GM18499 (cell line): ENCODE data around the gene FCAMR.

ENCODE experiments used
- ATAC-seq: cut with Tn5 transposase; IDR thresholded peaks from one replicate; pipeline ENCODE4 v1.9.1; 2021; ENCODE audit warnings: moderate number of reproducible peaks; ENCODE audit not compliant: insufficient read depth, unreplicated experiment

The FCAMR gene

GRCh38 chr1:206962272-206962671 lies 8.0 kb downstream of the FCAMR start:
- ATAC-seq, result no peak

DNA sequence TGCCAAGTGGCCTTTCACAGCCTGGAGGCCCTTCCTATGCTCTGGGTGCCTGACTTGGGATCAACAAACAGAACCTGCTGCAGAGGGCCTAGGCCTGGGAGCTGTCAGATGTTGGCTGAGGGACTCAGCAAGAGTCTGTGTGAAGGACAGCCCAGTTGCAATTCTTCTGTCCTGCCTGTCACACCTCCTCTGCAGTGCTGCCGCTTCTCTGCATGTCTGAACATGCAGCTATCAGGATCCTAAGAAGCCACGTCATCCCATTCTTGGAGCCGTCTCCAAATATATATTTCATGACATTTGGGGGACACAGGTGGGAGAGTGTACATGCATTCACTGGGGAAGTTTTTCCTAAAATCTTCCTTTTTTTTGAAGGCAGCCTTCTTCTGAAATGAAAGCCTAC lies 8.6 kb downstream of the FCAMR start:
- ATAC-seq, result no peak

DNA sequence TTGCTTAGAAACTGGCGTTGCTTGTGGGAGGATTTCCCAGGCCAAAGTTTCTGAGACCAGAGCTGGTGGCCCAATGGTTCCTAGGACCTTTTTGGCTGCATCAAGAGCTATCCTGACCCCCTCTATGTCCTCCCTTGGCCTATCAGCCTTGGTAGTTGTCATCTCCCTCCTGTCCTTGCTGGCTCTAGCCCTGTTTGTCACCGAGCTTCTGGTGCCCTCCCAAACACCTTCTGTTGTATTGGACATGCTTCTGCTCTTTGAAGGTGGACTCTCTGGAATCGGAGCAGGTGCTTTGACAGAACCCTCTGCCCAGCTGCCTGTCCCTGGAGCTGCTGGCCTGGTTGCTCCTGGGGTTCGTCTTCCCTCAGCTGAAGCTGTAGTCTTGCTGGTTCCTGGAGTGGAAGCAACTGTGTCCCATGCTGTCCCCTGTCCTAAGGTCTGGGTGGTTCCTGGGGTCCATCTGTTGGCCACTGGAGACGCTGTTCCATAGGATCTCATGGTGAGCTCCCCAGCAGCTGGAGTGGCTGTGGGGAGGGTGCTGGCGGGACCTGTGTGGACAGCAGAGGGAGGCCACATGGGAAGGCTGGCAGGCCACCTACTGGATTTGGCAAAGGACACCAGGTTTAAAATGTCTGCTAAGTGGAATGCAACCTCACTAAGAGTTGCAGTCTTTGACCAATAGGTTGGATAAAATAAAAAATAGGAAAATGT lies 9.4 kb downstream of the FCAMR start:
- ATAC-seq, result no peak

DNA sequence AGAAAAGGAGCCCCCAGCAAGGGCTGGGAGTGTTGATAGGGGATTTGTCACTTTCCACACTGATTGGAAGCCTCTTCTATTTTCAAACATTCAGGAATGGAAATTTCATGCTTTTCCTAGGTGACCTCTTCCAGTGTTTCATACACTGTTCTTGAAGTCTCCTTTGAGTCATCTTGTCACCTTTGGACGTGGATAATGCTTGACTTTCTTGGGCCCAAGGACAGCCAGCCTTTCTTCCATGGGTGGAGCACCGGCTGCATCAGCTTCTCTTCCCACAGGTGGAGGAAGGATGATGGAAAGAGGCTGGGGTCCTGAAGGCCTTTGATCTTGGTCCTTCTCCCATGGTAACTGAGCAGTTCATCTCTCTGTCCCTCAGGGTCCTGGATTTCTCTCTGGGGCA lies 12.1 kb downstream of the FCAMR start:
- no peak for ATAC-seq

- ATAC-seq, result no peak
These were observed 12.6 kb downstream of the FCAMR start for GRCh38 chr1:206957639-206958038.

- ATAC-seq, result no peak
These were observed 14.5 kb downstream of the FCAMR start for GRCh38 chr1:206955476-206956451.

- ATAC-seq, result no peak
These were observed 15.6 kb downstream of the FCAMR start for GRCh38 chr1:206954459-206955342.

- ATAC-seq, result no peak
These were observed 16.6 kb downstream of the FCAMR start for GRCh38 chr1:206953626-206954025.

GRCh38 chr1:206953126-206953525 lies 17.1 kb downstream of the FCAMR start:
- no peak for ATAC-seq

DNA sequence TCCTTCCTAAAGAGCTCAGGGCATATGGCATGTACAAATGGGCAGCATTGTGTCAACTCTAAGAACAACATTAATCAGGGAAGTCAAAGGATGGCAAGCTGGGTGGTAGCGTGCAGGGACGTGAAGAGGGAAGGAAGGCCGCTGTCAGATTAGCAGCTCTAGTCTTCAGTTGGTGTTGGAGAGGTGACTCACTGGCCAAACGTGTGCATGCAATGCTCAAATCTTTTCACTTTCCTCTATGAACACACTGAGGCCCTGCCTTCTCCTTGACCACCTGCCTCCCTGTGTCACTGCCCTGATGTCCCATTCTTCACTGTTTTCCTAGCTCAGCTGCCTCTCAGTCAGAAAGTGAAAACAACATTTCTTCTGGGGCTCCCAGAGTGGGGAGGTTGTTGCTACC lies 18.1 kb downstream of the FCAMR start:
- no peak for ATAC-seq

DNA sequence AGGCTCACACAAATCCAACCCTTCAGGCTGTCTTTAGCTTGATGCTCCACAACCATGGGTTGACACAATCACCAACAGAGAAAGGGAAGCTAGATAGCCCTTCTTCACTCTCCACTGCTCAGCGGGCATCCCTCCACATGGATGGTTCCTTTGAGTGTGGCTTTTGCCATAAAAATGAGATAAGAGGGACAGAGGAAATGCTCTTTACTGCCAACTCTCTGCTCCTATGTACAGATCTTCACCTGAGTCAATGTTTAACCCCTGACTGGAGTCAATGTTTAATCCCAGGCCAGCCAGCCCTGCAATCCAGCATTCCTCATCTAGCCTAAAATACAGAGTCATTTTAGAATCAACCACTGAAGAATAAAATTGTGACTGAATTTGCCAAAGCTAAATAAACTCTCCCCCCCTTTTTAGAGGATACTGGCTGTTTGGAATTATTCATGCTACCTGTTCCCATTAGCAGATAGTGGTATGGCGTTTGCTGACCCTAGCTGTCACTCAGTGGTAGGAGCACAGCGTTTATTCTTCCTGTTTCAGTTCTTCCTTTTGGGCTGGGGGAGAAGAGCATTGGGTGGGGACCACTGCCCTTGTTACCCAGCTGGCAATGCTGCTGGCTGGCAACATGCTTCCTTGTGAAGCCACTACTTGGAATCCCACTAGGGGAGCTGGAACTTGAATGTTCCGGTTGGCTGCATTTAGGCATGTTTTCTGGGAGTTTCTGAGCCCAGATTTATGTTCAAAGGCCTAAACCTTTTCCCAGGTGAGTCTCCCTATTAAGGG lies 18.8 kb downstream of the FCAMR start:
- no peak for ATAC-seq

- ATAC-seq, result no peak
These were observed 20.6 kb downstream of the FCAMR start for GRCh38 chr1:206949641-206950040.

DNA sequence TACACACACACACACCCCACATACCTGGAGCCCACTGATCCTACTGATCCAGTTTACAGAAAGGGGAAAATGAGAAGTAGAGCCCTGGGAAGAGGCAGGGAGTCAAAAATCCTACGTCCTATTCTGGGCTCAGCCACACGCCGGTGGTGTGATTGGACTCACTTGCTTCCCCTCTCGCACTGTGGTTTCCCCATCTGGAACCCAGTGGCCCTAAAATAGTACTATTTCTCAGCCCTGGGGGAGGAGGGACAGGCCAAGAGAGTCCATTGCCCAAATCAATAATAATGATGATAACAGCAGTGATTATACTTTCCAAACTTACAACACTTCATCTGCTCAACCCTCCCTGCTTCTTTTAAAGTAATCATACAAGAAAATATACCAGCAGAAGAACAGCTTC lies 21.1 kb downstream of the FCAMR start:
- ATAC-seq, result no peak

DNA sequence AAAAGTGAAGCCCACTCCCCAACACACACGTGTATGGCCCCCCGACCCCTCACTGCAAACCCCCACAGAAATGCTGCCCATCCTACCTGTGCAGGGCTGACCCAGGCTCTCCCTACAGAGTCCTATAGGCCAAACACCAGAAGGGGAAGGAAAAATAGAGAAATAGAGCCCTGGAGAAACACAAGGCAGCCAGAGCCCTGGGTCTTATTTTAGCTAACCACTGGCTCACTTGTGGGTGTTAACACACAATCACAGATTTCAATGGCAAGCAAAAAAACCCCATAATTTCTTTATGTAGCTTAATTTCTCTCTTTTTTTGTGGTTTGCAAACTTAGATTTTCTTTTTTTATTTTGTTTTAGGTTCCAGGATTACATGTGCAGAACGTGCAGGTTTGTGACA lies 23.0 kb downstream of the FCAMR start:
- ATAC-seq, result no peak

GRCh38 chr1:206946261-206946660 lies 24.0 kb downstream of the FCAMR start, which contains the start of gene PIGR:
Gene PIGR, minus strand, starts transcription at chr1:206946466. Its CDS starts 5,935 bp downstream, at chr1:206940531.
- no peak for ATAC-seq

- no peak for ATAC-seq
These were observed 24.5 kb downstream of the FCAMR start for GRCh38 chr1:206945779-206946178.

- no peak for ATAC-seq
These were observed 25.6 kb downstream of the FCAMR start for GRCh38 chr1:206944703-206945102.

GRCh38 chr1:206941766-206942418 lies 28.4 kb downstream of the FCAMR start:
- ATAC-seq, result no peak

DNA sequence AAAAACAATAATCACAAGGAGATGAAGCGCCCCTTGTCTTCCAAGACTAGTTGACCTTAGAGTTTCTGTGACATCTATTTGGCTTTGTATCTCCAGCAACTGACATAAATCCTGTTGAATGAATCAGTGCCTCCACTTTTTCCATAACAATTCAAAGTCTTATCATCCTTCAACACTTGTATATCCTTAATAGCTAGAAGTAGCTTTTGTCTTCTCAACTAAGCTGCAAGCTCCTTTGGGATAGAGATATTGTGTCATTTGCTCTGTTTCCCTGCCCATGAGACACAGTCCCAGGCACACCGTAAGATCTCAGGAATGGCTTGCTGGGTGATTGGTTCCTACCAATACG lies 29.7 kb downstream of the FCAMR start:
- no peak for ATAC-seq
